WTC11 (cell line): ENCODE data around the gene GPC6.

Source experiments
- ZNF263 ChIP-seq: sonication (generic); formaldehyde crosslinking; IDR thresholded peaks from 2 replicates; pipeline ENCODE4 v1.8.1; 2022; ENCODE audit warnings: low read depth, mild to moderate bottlenecking, moderate library complexity, missing genetic modification reagents
- TF ChIP-seq, protein P1 (sequence below): fragments of 200-600 bp; IDR thresholded peaks from 2 replicates; pipeline ENCODE4 v1.8.0; 2022; ENCODE audit warnings: antibody characterized with exemption
- TF ChIP-seq, protein P2 (sequence below): sonication (generic); formaldehyde crosslinking; IDR thresholded peaks from 2 replicates; pipeline ENCODE4 v1.8.1; 2022; ENCODE audit warnings: low read depth, missing genetic modification reagents, borderline replicate concordance

GRCh38 chr13:93226065-93226622, 463 bp upstream of the GPC6 start:
- TF ChIP-seq, protein P1, sequence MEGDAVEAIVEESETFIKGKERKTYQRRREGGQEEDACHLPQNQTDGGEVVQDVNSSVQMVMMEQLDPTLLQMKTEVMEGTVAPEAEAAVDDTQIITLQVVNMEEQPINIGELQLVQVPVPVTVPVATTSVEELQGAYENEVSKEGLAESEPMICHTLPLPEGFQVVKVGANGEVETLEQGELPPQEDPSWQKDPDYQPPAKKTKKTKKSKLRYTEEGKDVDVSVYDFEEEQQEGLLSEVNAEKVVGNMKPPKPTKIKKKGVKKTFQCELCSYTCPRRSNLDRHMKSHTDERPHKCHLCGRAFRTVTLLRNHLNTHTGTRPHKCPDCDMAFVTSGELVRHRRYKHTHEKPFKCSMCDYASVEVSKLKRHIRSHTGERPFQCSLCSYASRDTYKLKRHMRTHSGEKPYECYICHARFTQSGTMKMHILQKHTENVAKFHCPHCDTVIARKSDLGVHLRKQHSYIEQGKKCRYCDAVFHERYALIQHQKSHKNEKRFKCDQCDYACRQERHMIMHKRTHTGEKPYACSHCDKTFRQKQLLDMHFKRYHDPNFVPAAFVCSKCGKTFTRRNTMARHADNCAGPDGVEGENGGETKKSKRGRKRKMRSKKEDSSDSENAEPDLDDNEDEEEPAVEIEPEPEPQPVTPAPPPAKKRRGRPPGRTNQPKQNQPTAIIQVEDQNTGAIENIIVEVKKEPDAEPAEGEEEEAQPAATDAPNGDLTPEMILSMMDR, result no peak
- no peak for TF ChIP-seq ZNF263 (CRISPR knock-in tag)
- TF ChIP-seq, protein P2, sequence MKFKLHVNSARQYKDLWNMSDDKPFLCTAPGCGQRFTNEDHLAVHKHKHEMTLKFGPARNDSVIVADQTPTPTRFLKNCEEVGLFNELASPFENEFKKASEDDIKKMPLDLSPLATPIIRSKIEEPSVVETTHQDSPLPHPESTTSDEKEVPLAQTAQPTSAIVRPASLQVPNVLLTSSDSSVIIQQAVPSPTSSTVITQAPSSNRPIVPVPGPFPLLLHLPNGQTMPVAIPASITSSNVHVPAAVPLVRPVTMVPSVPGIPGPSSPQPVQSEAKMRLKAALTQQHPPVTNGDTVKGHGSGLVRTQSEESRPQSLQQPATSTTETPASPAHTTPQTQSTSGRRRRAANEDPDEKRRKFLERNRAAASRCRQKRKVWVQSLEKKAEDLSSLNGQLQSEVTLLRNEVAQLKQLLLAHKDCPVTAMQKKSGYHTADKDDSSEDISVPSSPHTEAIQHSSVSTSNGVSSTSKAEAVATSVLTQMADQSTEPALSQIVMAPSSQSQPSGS (CRISPR knock-in tag), result no peak
